OCI-LY3 (cell line): ENCODE data around the gene AKAP7.
"Not testable (repeated sequence)": the region's sequence is repeated elsewhere in the genome, so short reads cannot be mapped to it uniquely, and the experiment has no call there.

Experiments used
- H2AFZ ChIP-seq: fragments of 200-600, 300-600 bp; shearing (Covaris generic); 2 replicates; pipeline ENCODE4 v1.6.0; 2014; ENCODE audit warnings: antibody characterized with exemption, low read depth, low read length
- H3K27ac ChIP-seq: fragments of 200-600, 300-600 bp; sonication (generic); 2 replicates; pipeline ENCODE4 v1.5.1; 2014; ENCODE audit warnings: mild to moderate bottlenecking, low read length, moderate library complexity, mixed read lengths
- H3K27me3 ChIP-seq: fragments of 200-600, 300-600 bp; sonication (generic); 2 replicates; pipeline ENCODE4 v1.6.1; 2014; ENCODE audit warnings: low read depth, low read length, mixed read lengths
- H3K36me3 ChIP-seq: fragments of 200-600, 300-600 bp; sonication (generic); replicated peaks from 2 replicates; pipeline ENCODE3; 2014; ENCODE audit warnings: low read depth, low read length, mixed read lengths
- H3K4me1 ChIP-seq: fragments of 300-600, 200-600 bp; sonication (generic); 2 replicates; pipeline ENCODE4 v1.6.1; 2014; ENCODE audit warnings: low read length, mixed read lengths
- H3K4me2 ChIP-seq: fragments of 200-600, 300-600 bp; sonication (generic); 2 replicates; pipeline ENCODE4 v1.6.1; 2014; ENCODE audit warnings: low read length, mixed read lengths
- H3K4me3 ChIP-seq: fragments of 300-600, 200-600 bp; sonication (generic); 2 replicates; pipeline ENCODE4 v1.5.1; 2014; ENCODE audit warnings: antibody characterized with exemption, mild to moderate bottlenecking, low read length, moderate library complexity
- H3K79me2 ChIP-seq: fragments of 300-600, 200-600 bp; shearing (Covaris generic); 2 replicates; pipeline ENCODE4 v1.6.1; 2014; ENCODE audit warnings: mild to moderate bottlenecking, low read length, mixed read lengths
- H3K9ac ChIP-seq: fragments of 300-600, 200-600 bp; shearing (Covaris generic); 2 replicates; pipeline ENCODE4 v1.6.0; 2014; ENCODE audit warnings: mild to moderate bottlenecking, low read length, moderate library complexity
- H3K9me3 ChIP-seq: fragments of 200-600, 300-600 bp; shearing (Covaris generic); 2 replicates; pipeline ENCODE4 v1.6.1; 2014; ENCODE audit warnings: low read length, mixed read lengths; ENCODE audit not compliant: insufficient read depth
- H4K20me1 ChIP-seq: fragments of 200-600, 300-600 bp; sonication (generic); 2 replicates; pipeline ENCODE4 v1.6.1; 2016; ENCODE audit warnings: low read length, mixed read lengths; ENCODE audit not compliant: insufficient read depth
- CTCF ChIP-seq: fragments of 200-600, 300-600 bp; sonication (generic); IDR thresholded peaks from 2 replicates; pipeline ENCODE4 v1.5.1; 2014; ENCODE audit warnings: antibody characterized with exemption, low read length, low read depth
- EZH2phosphoT487 ChIP-seq: fragments of 200-600 bp; shearing (Covaris generic); IDR thresholded peaks from 2 replicates; pipeline ENCODE4 v1.6.1; 2018; ENCODE audit warnings: antibody characterized with exemption, mixed run types, low read depth

Gene AKAP7

GRCh38 chr6:131321589-131321988, 186.3 kb downstream of the AKAP7 start:
- no peak overlapping the region for H3K27ac ChIP-seq

GRCh38 chr6:131322125-131322524, 186.9 kb downstream of the AKAP7 start:
- no peaks in the 10 kb centered on the region for H3K79me2 ChIP-seq
- H3K27ac ChIP-seq: no peak overlapping the region
- TF ChIP-seq CTCF (no peak), EZH2phosphoT487 (no peak)

More at GRCh38 chr6:131321589-131321988, 186.3 kb downstream of the AKAP7 start:
- H3K9ac ChIP-seq: no peak overlapping the region
- TF ChIP-seq EZH2phosphoT487: no peak
- H3K36me3 ChIP-seq: no peaks in the 10 kb centered on the region
- no peaks in the 10 kb centered on the region for H3K27me3 ChIP-seq
- H3K79me2 ChIP-seq: no peaks in the 10 kb centered on the region
- H3K4me3 ChIP-seq: no peak overlapping the region
- H3K9me3 ChIP-seq: no peaks in the 10 kb centered on the region
- H3K4me2 ChIP-seq: no peak overlapping the region
- H2AFZ ChIP-seq: no peak overlapping the region
- H4K20me1 ChIP-seq: no peaks in the 10 kb centered on the region
- no peaks in the 10 kb centered on the region for H3K4me1 ChIP-seq

GRCh38 chr6:131325669-131326068, 190.4 kb downstream of the AKAP7 start:
- H2AFZ ChIP-seq, H3K9ac ChIP-seq, H3K79me2 ChIP-seq, H3K4me3 ChIP-seq, H3K36me3 ChIP-seq, H3K4me1 ChIP-seq, H3K27ac ChIP-seq, H3K27me3 ChIP-seq, H4K20me1 ChIP-seq, H3K4me2 ChIP-seq, H3K9me3 ChIP-seq: not testable (repeated sequence)

More at GRCh38 chr6:131322125-131322524, 186.9 kb downstream of the AKAP7 start:
- no peak overlapping the region for H2AFZ ChIP-seq
- no peaks in the 10 kb centered on the region for H4K20me1 ChIP-seq
- H3K27me3 ChIP-seq: no peaks in the 10 kb centered on the region
- no peaks in the 10 kb centered on the region for H3K36me3 ChIP-seq
- no peak overlapping the region for H3K4me3 ChIP-seq
- no peak overlapping the region for H3K4me2 ChIP-seq
- H3K4me1 ChIP-seq: no peaks in the 10 kb centered on the region
- H3K9ac ChIP-seq: no peak overlapping the region
- no peaks in the 10 kb centered on the region for H3K9me3 ChIP-seq

- not testable (repeated sequence) for H4K20me1 ChIP-seq, H3K4me1 ChIP-seq, H3K4me3 ChIP-seq, H3K27ac ChIP-seq, H3K79me2 ChIP-seq, H2AFZ ChIP-seq, H3K36me3 ChIP-seq, H3K9me3 ChIP-seq, H3K9ac ChIP-seq, H3K4me2 ChIP-seq, H3K27me3 ChIP-seq
These were observed 193.5 kb downstream of the AKAP7 start for GRCh38 chr6:131328727-131329126.

- no peaks in the 10 kb centered on the region for H4K20me1 ChIP-seq
- TF ChIP-seq CTCF: no peak
- no peak for TF ChIP-seq EZH2phosphoT487
- no peaks in the 10 kb centered on the region for H3K9me3 ChIP-seq
- no peak overlapping the region for H3K27ac ChIP-seq
- H3K36me3 ChIP-seq: no peaks in the 10 kb centered on the region
- no peaks in the 10 kb centered on the region for H3K27me3 ChIP-seq
- H3K9ac ChIP-seq: no peak overlapping the region
- H3K79me2 ChIP-seq: no peaks in the 10 kb centered on the region
- no peak overlapping the region for H2AFZ ChIP-seq
- no peaks in the 10 kb centered on the region for H3K4me1 ChIP-seq
- H3K4me3 ChIP-seq: no peak overlapping the region
- H3K4me2 ChIP-seq: no peak overlapping the region
These were observed 195.9 kb downstream of the AKAP7 start for GRCh38 chr6:131331151-131331550.
